Inflammatory macrophage treated with lipopolysaccharide for 4 hours (primary cell): ENCODE data around the gene EXOC7.
A peak's percentile ranks its signal among the peaks of the same experiment; 100 is the strongest.

Source experiments
- DNase-seq: peaks from one replicate; pipeline ENCODE4 v3.0.0-alpha.2; 2020

EXOC7 gene

GRCh38 chr17:76103274-76104139 is at the start of gene EXOC7:
EXOC7 (minus strand) TSS chr17:76103787; CDS start chr17:76103692, 95 bp downstream.
- peak; percentile 94 for DNase-seq

- no peak for DNase-seq
Measured at GRCh38 chr17:76153202-76153601, 49.6 kb upstream of the EXOC7 start.

GRCh38 chr17:76152591-76152990 is 49.0 kb upstream of the EXOC7 start:
- no peak for DNase-seq

- no peak for DNase-seq
Measured at GRCh38 chr17:76151896-76152454, 48.4 kb upstream of the EXOC7 start.

- DNase-seq, result no peak
Measured at GRCh38 chr17:76150712-76151622, 47.4 kb upstream of the EXOC7 start.

GRCh38 chr17:76149214-76149613 is 45.6 kb upstream of the EXOC7 start:
- DNase-seq, result no peak

- DNase-seq, result no peak
Measured at GRCh38 chr17:76148015-76148326, 44.4 kb upstream of the EXOC7 start.

- DNase-seq, result peak; percentile 10
Measured at GRCh38 chr17:76147211-76148014, 43.8 kb upstream of the EXOC7 start.

- no peak for DNase-seq
Measured at GRCh38 chr17:76146053-76146851, 42.7 kb upstream of the EXOC7 start.

- no peak for DNase-seq
Measured at GRCh38 chr17:76145231-76146052, 41.9 kb upstream of the EXOC7 start.

GRCh38 chr17:76142585-76143041 is 39.0 kb upstream of the EXOC7 start:
- no peak for DNase-seq

- DNase-seq, result no peak
Measured at GRCh38 chr17:76142039-76142584, 38.5 kb upstream of the EXOC7 start.

GRCh38 chr17:76141212-76142038 is 37.8 kb upstream of the EXOC7 start, which contains the start of gene FOXJ1:
FOXJ1 (minus strand) TSS chr17:76141245; CDS start chr17:76140395, 850 bp downstream.
- peak; percentile 84 for DNase-seq

GRCh38 chr17:76140661-76141211 is 37.1 kb upstream of the EXOC7 start:
- DNase-seq, result no peak

GRCh38 chr17:76139801-76140660 is 36.4 kb upstream of the EXOC7 start:
- no peak for DNase-seq

- no peak for DNase-seq
Measured at GRCh38 chr17:76138896-76139752, 35.5 kb upstream of the EXOC7 start.
